SK-N-SH (cell line): ENCODE results near the gene ATOSA. TPM values are rescaled to one million over a fixed set of nuclear protein-coding genes. Genes with fewer than 3 reads are reported as not detected.

Source experiments
- CTCF ChIA-PET: fragments of 300-600, 350-600 bp; formaldehyde crosslinking; extraction: SDS; loops from one replicate; lab custom pipeline; 2021; lab: Yijun Ruan, JAX
- POLR2A ChIA-PET: fragments of 350-600 bp; sonication (Branson Sonifier 250); formaldehyde crosslinking; extraction: SDS; loops from one replicate; lab custom pipeline; 2020; ENCODE audit warnings: antibody characterized with exemption, inconsistent platforms; lab: Yijun Ruan, JAX
- DNase-seq: peaks from one replicate; pipeline ENCODE4 v3.0.0; 2012
- H2AFZ ChIP-seq: fragments of 200-600 bp; sonication (generic); 2 replicates; pipeline ENCODE4 v1.8.1; 2016; ENCODE audit warnings: antibody characterized with exemption, mild to moderate bottlenecking, low read depth
- H3F3A ChIP-seq: fragments of 200-600 bp; sonication (generic); replicated peaks from 2 replicates; pipeline ENCODE3; 2016; ENCODE audit warnings: antibody characterized with exemption, mild to moderate bottlenecking; ENCODE audit not compliant: insufficient read depth
- H3K27ac ChIP-seq, 2 experiments: fragments of 200-500 bp in 1 of 2; fragments of 200-600 bp in 1 of 2; sonication (Bioruptor generic) in 1 of 2; sonication (generic), shearing (Covaris generic) in 1 of 2; 2 replicates each; pipeline versions ENCODE4 v1.5.1 to v1.6.1; 2014 to 2016; ENCODE audit warnings: low read depth in 2 of 2, inconsistent platforms in 1 of 2, low read length in 1 of 2, mild to moderate bottlenecking in 1 of 2, mixed read lengths in 1 of 2
- H3K27me3 ChIP-seq: fragments of 200-600 bp; sonication (generic), shearing (Covaris generic); 2 replicates; pipeline ENCODE4 v1.6.1; 2016; ENCODE audit warnings: mixed run types; ENCODE audit not compliant: insufficient read depth
- H3K36me3 ChIP-seq, 2 experiments: fragments of 200-500 bp in 1 of 2; fragments of 200-600 bp in 1 of 2; sonication (Bioruptor generic) in 1 of 2; sonication (generic) in 1 of 2; replicated peaks in 1 of 2; 2 replicates each; pipeline versions ENCODE3 to v1.5.1; 2014 to 2016; ENCODE audit warnings: low read length in 1 of 2, mild to moderate bottlenecking in 1 of 2; ENCODE audit not compliant: insufficient read depth in 2 of 2, control insufficient read depth in 1 of 2
- H3K4me1 ChIP-seq, 2 experiments: fragments of 200-500 bp in 1 of 2; fragments of 200-600 bp in 1 of 2; sonication (Bioruptor generic) in 1 of 2; sonication (generic), shearing (Covaris generic) in 1 of 2; 2 replicates each; pipeline versions ENCODE4 v1.5.1 to v1.6.1; 2014 to 2016; ENCODE audit warnings: low read depth in 1 of 2, low read length in 1 of 2, mixed run types in 1 of 2; ENCODE audit not compliant: insufficient read depth in 2 of 2, control insufficient read depth in 1 of 2
- H3K4me2 ChIP-seq: fragments of 200-600 bp; sonication (generic), shearing (Covaris generic); 2 replicates; pipeline ENCODE4 v1.6.1; 2017; ENCODE audit warnings: mixed run types
- H3K4me3 ChIP-seq, 2 experiments: fragments of 200-500 bp in 1 of 2; fragments of 200-600 bp in 1 of 2; sonication (Bioruptor generic) in 1 of 2; sonication (generic), shearing (Covaris generic) in 1 of 2; 2 replicates each; pipeline versions ENCODE4 v1.5.1 to v1.8.1; 2014 to 2016; ENCODE audit warnings: low read depth in 2 of 2, inconsistent platforms in 1 of 2, low read length in 1 of 2, mild to moderate bottlenecking in 1 of 2, mixed read lengths in 1 of 2, moderate library complexity in 1 of 2
- H3K79me2 ChIP-seq: fragments of 200-600 bp; sonication (generic); 2 replicates; pipeline ENCODE4 v1.8.1; 2017; ENCODE audit warnings: mild to moderate bottlenecking; ENCODE audit not compliant: insufficient read depth
- H3K9ac ChIP-seq: fragments of 200-600 bp; sonication (generic); 2 replicates; pipeline ENCODE4 v1.6.1; 2017; ENCODE audit warnings: mixed run types
- H3K9me2 ChIP-seq: fragments of 200-600 bp; sonication (generic); 2 replicates; pipeline ENCODE4 v1.6.1; 2017; ENCODE audit warnings: mixed run types
- H3K9me3 ChIP-seq: fragments of 200-600 bp; sonication (generic); 2 replicates; pipeline ENCODE4 v1.6.1; 2017; ENCODE audit warnings: mixed run types, mild to moderate bottlenecking, moderate library complexity
- H4K20me1 ChIP-seq: fragments of 200-600 bp; sonication (generic); 2 replicates; pipeline ENCODE4 v1.6.1; 2017; ENCODE audit warnings: mild to moderate bottlenecking, mixed run types; ENCODE audit not compliant: insufficient read depth
- ELF1 ChIP-seq: IDR thresholded peaks from 2 replicates; pipeline ENCODE4 v1.4.0; 2012
- FOXJ3 ChIP-seq: sonication (generic); formaldehyde crosslinking; IDR thresholded peaks from 2 replicates; pipeline ENCODE4 v1.5.1; 2020; ENCODE audit warnings: mild to moderate bottlenecking, missing genetic modification reagents
- GATA2 ChIP-seq: sonication (generic); formaldehyde crosslinking; IDR thresholded peaks from 2 replicates; pipeline ENCODE4 v1.5.0; 2020; ENCODE audit warnings: mild to moderate bottlenecking, missing genetic modification reagents
- JUND ChIP-seq: IDR thresholded peaks from 2 replicates; pipeline ENCODE4 v1.4.0; 2012
- POLR2AphosphoS5 ChIP-seq: IDR thresholded peaks from 2 replicates; pipeline ENCODE4 v1.6.1; 2012; ENCODE audit warnings: low read depth, low read length
- RAD21 ChIP-seq: IDR thresholded peaks from 2 replicates; pipeline ENCODE4 v1.6.1; 2012; ENCODE audit warnings: mild to moderate bottlenecking, low read length
- SIN3A ChIP-seq: IDR thresholded peaks from 2 replicates; pipeline ENCODE4 v1.6.1; 2012; ENCODE audit warnings: low read depth, mild to moderate bottlenecking, low read length, moderate library complexity, borderline replicate concordance
- TCF12 ChIP-seq: IDR thresholded peaks from 2 replicates; pipeline ENCODE4 v1.4.0; 2012
- TEAD4 ChIP-seq: IDR thresholded peaks from 2 replicates; pipeline ENCODE4 v1.4.0; 2012; ENCODE audit warnings: mild to moderate bottlenecking, borderline replicate concordance; ENCODE audit not compliant: insufficient read depth
- YY1 ChIP-seq: IDR thresholded peaks from 2 replicates; pipeline ENCODE4 v1.4.0; 2012; ENCODE audit warnings: low read depth, mild to moderate bottlenecking
- WGBS: methylation state at CpG from one replicate; pipeline ENCODE4 v1.1.6; 2017; ENCODE audit warnings: low lambda C conversion rate; 5-methylcytosine and 5-hydroxymethylcytosine counted together
- polyA plus RNA-seq, 3 experiments: library from polyadenylated mRNA; depleted of rRNA; stranded (reverse); fragments of >200 nt; gene quantifications; 2 replicates each; pipeline ENCODE4 v1.2.3, GENCODE V29; 2012
- TF ChIP-seq, protein P1 (sequence below): fragments of 150-350 bp; IDR thresholded peaks from 2 replicates; pipeline ENCODE4 v1.6.1; 2016; ENCODE audit warnings: mild to moderate bottlenecking, low read depth, low read length
- TF ChIP-seq, protein P2 (sequence below): IDR thresholded peaks from 2 replicates; pipeline ENCODE4 v1.6.1; 2012; ENCODE audit warnings: mild to moderate bottlenecking, low read depth, low read length, moderate library complexity

Gene ATOSA
- polyA plus RNA-seq, 1 of the 3 experiments (the other 2 are of a cell fraction) = 7.4 TPM

DNA sequence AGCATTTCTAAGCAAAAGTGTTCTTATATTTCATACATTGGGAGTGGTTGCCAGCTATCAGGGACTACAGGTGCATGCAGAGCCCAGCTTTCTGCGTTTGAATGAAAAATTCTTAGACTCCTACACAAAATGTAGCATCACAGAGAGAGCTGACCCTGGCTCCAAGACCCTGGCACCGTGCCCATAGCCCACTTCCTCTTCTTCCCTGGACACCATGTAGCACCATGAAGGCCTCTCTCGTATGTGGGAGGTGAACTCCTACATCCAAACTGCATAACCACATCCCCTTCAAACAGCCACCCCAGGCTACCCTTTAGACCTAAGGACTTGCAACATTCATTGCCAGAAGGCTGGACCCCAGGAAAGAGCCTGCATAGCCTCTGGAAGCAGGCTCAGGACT lies 35.8 kb upstream of the ATOSA start:
- no peaks in the 10 kb centered on the region for H3K36me3 ChIP-seq
- no peaks in the 10 kb centered on the region for H3K9me2 ChIP-seq
- no peaks in the 10 kb centered on the region for H3K9me3 ChIP-seq
- WGBS = 32% methylated on average over 3 of the region's 3 CpGs
- CTCF ChIA-PET = interaction anchor here (1.3 kb wide), 1 partner anchor 19 kb away, joined by 3 read pairs; no protein-coding TSS in a partner anchor
- no peak for DNase-seq
- TF ChIP-seq POLR2AphosphoS5 (no peak), FOXJ3 (CRISPR knock-in tag) (no peak), JUND (no peak), ELF1 (no peak)
- TF ChIP-seq, protein P1, sequence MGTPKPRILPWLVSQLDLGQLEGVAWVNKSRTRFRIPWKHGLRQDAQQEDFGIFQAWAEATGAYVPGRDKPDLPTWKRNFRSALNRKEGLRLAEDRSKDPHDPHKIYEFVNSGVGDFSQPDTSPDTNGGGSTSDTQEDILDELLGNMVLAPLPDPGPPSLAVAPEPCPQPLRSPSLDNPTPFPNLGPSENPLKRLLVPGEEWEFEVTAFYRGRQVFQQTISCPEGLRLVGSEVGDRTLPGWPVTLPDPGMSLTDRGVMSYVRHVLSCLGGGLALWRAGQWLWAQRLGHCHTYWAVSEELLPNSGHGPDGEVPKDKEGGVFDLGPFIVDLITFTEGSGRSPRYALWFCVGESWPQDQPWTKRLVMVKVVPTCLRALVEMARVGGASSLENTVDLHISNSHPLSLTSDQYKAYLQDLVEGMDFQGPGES = no peak
- H4K20me1 ChIP-seq = no peaks in the 10 kb centered on the region
- POLR2A ChIA-PET = no interaction called here
- no peak overlapping the region for H3K4me3 ChIP-seq
- no peak overlapping the region for H2AFZ ChIP-seq
- no peak overlapping the region for H3K9ac ChIP-seq
- no peaks in the 10 kb centered on the region for H3F3A ChIP-seq
- no peaks in the 10 kb centered on the region for H3K79me2 ChIP-seq
- H3K4me1 ChIP-seq = no peaks in the 10 kb centered on the region
- no peaks in the 10 kb centered on the region; the same call in 1 of the 2 replicates for H3K27me3 ChIP-seq
- no peak overlapping the region for H3K4me2 ChIP-seq
- no peak overlapping the region for H3K27ac ChIP-seq

DNA sequence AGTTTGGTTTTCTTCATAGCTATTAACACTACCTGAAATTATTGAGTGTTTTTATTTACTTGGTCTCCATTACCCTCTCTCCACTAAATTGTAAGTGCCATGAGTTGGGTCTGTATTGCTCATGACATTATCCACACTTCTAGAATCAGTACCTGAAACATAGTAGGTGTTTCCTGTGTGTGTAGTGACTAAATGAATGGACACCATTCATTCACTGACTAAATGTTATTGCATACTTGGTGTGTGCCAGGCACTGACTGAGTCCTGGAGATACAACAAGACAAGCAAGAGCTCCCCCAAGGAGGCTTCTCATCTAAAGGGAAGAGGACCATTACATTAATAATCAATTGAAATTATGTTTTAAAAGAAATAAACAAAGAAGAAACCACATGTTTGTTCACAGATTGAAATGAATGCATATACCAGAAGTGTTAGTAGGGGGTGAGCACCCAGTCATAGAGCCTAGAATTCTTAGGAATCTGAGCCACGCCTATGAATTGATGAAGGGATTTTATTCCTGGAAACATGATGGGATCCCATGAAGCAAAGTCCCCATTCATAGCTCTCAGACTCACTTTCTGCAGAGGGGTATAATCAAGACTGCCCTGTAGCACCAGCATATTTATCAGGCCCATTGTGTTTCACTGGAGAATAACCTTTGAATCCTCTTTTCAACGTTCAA lies 31.7 kb upstream of the ATOSA start:
- DNase-seq = no peak
- Histone ChIP-seq H3K9me3 (no peaks in the 10 kb centered on the region), H2AFZ (no peak overlapping the region), H3K79me2 (no peaks in the 10 kb centered on the region), H3K4me1 (no peaks in the 10 kb centered on the region), H3K9ac (no peak overlapping the region), H4K20me1 (no peaks in the 10 kb centered on the region), H3F3A (no peaks in the 10 kb centered on the region), H3K9me2 (no peaks in the 10 kb centered on the region), H3K27ac (no peak overlapping the region), H3K4me3 (no peak overlapping the region), H3K36me3 (no peaks in the 10 kb centered on the region), H3K27me3 (peaks cover 6% of the 10 kb centered on the region; the same call in 1 of the 2 replicates), H3K4me2 (no peak overlapping the region)
- TF ChIP-seq TCF12 (no peak), YY1 (no peak), GATA2 (no peak), SIN3A (no peak)
- whole genome bisulfite sequencing = 51% methylated on average over 2 of the region's 2 CpGs
- ChIA-PET POLR2A (no interaction called here), CTCF (interaction anchor here (1.0 to 3.1 kb wide), 4 partner anchors 18 to 484 kb away, joined by 3 to 10 read pairs (median 3); no protein-coding TSS in a partner anchor)

DNA sequence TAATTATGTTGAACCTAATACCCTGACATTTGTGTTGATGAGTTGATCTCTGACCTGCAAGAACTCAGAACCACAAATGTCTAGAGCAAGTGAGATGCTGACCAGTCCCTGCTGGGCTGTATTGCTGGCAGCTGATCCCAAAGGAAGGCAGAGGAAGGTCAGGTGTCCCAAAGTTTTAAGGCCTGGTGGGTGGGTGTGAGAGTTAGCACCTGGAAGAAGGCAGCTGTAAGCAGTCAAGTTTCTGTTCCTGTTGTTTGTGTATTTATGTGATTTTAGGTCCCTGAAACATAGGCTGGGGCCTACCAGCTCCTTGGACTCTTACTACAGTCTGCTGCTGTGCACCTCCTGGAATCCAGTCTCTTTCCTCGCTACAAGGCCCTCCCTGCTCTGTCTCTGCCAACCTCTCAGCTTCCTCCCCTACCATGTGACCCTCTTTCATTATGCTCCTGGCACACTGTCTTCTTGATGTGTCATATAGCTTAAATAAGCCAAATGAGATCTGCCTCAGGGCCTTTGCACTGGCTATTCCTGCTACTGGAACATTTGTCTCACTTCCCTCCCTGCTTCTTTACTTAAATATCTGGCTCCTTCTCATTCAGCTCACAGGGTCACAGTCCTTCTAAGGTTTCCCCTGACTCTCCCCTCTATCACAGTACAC lies 31.0 kb upstream of the ATOSA start:
- Histone ChIP-seq H4K20me1 (no peaks in the 10 kb centered on the region), H3K9me3 (no peaks in the 10 kb centered on the region), H3K36me3 (no peaks in the 10 kb centered on the region), H3F3A (no peaks in the 10 kb centered on the region), H3K9me2 (no peaks in the 10 kb centered on the region), H3K79me2 (no peaks in the 10 kb centered on the region), H3K9ac (no peak overlapping the region), H3K27ac (no peak overlapping the region), H3K4me3 (no peak overlapping the region), H2AFZ (no peak overlapping the region), H3K27me3 (peaks cover 6% of the 10 kb centered on the region; the same call in 1 of the 2 replicates), H3K4me2 (no peak overlapping the region), H3K4me1 (no peaks in the 10 kb centered on the region)
- TF ChIP-seq, protein P2, sequence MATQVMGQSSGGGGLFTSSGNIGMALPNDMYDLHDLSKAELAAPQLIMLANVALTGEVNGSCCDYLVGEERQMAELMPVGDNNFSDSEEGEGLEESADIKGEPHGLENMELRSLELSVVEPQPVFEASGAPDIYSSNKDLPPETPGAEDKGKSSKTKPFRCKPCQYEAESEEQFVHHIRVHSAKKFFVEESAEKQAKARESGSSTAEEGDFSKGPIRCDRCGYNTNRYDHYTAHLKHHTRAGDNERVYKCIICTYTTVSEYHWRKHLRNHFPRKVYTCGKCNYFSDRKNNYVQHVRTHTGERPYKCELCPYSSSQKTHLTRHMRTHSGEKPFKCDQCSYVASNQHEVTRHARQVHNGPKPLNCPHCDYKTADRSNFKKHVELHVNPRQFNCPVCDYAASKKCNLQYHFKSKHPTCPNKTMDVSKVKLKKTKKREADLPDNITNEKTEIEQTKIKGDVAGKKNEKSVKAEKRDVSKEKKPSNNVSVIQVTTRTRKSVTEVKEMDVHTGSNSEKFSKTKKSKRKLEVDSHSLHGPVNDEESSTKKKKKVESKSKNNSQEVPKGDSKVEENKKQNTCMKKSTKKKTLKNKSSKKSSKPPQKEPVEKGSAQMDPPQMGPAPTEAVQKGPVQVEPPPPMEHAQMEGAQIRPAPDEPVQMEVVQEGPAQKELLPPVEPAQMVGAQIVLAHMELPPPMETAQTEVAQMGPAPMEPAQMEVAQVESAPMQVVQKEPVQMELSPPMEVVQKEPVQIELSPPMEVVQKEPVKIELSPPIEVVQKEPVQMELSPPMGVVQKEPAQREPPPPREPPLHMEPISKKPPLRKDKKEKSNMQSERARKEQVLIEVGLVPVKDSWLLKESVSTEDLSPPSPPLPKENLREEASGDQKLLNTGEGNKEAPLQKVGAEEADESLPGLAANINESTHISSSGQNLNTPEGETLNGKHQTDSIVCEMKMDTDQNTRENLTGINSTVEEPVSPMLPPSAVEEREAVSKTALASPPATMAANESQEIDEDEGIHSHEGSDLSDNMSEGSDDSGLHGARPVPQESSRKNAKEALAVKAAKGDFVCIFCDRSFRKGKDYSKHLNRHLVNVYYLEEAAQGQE = no peak
- TF ChIP-seq TEAD4 (no peak), FOXJ3 (CRISPR knock-in tag) (no peak), POLR2AphosphoS5 (no peak), RAD21 (no peak)
- ChIA-PET CTCF (interaction anchor here (1.3 to 3.1 kb wide), 3 partner anchors 25 to 483 kb away, joined by 3 to 10 read pairs (median 3); no protein-coding TSS in a partner anchor), POLR2A (no interaction called here)
- no peak for DNase-seq
- 100% methylated on average over 1 of the region's 1 CpG for WGBS
